Activated T-helper 9 cell treated with anti-CD3 and anti-CD28 coated beads, Interleukin-2, amount 50 U/mL, for 16 hours (primary cell): ENCODE data around the gene NGRN.
A peak's percentile ranks its signal among the peaks of the same experiment; 100 is the strongest.
"Not testable (repeated sequence)": the region's sequence is repeated elsewhere in the genome, so short reads cannot be mapped to it uniquely, and the experiment has no call there.

Experiments used
- DNase-seq: peaks from one replicate; pipeline ENCODE4 v3.0.0-alpha.2; 2020; ENCODE audit warnings: low read depth

Gene NGRN

DNA sequence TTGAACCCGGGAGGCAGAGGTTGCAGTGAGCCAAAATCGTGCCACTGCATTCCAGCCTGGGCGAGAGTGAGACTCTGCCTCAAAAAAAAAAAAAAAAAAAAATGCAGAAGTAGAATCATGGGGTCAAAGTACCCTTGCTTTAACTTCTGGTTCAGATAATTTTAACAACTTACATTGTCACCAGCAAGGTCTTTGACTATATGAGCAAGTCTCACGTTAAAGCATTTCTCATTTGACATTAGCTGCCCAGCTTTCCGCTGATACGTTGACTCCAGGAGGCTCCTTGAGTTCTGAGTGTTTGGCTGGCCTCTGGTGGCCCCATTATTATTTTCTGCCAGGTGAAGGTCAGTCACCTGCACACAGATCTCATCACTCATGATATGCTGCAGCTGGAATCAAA lies 16.2 kb downstream of the NGRN start:
- not testable (repeated sequence) for DNase-seq

DNA sequence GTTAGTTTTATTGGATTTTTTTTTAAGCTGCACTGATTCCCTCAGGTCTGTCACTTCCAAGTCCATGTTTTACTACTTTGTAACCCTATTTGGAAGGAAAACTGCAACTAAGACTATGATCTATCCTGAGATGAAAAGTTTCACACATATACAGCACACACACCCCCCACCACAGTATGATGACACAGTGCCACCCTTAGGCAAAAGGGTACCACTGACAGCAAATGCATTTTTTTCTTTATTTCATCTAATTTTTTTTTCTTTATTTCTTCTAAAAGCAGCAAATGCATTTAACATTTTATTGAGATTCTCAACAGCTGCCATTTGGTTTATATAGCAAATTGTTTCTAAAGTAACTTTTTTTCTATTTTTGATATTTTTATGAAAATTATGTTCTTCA lies 21.2 kb downstream of the NGRN start:
- DNase-seq, result peak; percentile 8

DNA sequence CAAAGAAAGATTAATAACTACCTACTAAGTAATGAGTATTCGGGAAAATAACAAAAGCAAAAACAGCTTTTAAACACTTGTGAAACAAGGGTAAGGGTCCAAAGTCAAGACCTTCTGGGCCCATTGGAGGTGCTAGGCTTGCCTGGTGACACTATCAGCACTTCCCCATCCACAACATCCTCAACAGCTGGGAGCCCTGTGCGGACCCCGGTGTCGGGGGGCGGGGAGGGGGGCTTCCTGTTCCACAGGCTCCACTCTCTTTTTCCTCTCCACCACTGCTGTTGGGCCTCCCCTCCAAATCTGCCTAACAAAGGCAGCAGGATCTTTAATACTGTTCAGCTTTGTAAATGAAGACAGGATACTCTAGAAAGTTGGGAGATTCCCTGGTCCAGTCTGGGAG lies 21.6 kb downstream of the NGRN start:
- DNase-seq, result no peak

DNA sequence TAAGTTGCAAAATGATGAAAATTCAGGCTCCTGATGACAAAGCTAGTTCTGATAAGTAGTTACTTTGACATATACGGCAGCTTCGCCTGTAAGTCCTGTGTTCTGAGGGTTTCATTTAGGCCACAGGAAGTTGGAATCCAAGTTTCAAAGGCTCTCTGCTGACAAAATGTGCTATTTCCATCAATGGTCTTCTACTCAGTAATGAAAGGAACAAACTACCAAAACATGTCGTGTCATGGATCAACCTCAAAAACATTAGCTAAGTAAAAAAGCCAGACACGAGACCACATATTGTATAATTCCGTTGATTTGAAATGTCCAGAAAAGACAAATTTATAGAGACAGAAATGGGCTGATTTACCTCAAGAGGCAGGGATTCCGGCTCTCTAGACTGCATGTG lies 22.5 kb downstream of the NGRN start:
- DNase-seq, result no peak

DNA sequence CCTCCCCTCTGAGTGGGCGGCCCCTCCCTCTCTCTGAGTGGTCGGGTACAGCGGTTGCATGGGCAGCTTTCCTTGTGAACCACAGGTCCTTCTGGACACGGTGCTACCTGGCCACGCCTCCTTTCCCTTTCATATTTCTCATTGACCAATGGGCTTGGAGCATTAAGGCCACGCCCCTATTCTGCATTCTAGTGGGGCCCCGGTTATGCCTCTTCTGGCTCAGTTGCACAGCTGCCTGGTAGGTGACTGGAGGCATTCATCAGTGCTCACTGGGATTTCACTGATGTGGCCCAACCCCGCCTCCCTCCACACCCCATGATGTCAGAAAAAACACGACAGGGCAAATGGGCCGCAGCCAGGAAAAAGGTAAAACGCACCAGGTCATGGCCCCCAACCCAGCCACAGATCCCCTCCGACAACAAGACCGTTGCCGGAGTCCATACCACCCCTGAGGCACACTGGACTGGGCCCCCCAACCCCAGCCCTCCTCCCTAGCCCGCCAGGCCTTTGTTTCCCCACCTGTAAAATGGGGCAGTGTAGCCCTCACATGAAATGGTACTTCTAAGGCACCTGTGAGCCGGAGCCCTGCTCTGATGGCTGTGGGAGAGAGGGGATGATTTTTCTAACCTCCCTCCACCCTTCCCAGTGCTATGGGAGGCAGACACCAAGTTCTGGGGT lies 26.3 kb downstream of the NGRN start:
- no peak for DNase-seq

DNA sequence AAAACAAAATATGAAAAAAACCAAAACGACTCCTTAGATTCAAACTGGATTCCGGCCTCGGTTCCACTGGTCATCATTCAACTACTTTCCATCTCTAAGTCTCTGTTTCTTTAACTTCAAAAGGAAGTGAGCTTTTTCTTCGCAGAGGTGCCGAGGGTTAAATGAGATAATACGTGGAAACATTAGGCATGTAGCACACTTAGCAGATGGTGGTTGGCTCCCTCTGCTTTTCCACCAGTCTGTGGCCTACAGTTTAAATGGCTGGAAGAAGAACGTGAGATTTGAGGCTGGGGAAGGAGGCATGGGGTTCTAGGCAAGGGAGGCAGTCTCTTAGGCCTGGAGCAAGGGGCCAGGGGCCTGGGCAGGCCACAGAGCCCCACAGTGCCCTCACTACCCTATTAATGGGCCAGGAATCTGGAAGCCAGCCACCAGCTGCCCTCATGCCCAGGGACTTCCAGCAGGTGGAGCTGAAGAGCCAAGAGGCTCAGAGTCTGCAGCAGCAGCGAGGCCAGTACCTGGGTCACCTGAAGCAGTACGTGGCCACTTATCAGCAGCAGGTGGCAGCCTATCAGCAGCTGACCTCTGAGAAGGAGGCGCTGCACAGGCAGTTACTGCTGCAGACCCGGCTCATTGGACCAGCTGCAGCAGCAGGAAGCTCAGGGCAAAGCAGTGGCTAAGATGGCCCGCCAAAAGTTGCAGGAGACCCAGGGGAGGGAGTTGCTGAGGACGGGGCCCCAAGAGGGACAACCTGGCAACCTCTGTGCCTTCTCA lies 27.8 kb downstream of the NGRN start:
- peak; percentile 47 for DNase-seq

DNA sequence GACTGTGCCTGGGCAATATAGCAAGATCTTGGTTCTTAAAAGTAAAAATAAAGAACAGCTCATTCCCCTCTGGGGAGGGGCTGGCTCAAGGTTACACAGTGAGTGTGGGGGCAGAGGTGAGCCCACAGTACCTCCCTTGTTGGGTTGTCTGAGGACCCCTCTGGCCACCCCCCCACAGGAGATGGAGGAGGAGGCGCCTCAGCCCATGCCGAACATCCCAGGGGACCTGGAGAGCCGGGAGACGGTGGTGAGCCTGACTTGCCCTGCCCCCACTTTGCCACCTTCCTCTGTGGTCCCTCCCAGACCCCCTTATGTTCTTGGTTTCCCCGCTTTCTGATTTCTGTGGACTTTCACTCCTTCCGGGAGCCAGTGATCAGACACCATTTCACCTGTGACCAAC lies 28.7 kb downstream of the NGRN start:
- no peak for DNase-seq

DNA sequence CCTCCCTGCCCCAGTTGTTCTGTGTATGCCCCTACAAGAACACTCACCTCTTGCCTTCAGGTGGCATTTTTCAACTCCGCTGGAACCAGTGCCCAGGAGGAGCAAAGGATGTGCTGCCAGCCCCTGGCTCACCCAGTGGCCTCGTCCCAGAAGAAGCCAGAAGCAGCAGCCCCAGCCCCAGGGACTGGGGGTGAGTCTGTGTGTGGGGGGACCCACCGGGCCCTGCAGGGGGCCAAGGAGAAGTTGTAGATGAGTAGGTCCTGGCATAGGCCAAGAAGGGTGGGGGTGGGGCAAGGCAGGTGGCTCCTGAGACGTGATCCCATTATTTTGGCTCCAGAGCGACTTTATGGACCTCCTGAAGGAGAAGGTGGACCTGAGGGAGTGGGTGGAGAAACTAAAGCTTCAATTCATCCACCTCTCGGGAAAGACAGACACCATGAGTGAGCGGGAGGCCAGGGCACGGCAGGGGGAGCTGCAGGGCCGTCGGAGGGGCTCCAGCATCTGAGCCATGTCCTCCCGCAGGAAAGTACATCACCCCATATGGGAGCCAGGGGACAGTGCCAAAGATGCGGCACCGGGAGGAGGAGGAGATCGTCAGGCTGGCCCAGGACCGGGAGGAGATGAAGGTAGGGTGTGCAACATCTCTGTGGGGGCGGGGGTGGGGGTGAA lies 29.3 kb downstream of the NGRN start:
- DNase-seq, result no peak

DNA sequence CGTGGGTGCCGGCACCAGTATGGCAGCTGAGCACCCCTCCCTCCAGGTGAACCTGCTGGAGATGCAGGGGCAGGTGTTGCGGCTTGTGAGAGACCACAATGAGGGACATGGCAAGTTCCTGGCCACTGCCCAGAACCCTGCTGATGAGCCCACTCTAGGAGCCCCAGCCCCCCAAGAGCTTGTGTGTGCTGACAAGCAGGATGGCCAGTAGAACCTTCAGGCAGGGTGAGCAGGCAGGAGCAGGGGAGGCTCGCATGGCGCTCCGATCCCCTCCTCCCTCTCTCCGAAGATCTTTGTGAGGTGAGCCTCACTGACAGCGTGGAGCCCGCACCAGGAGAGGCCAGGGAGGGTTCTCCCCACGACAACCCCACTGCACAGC lies 29.8 kb downstream of the NGRN start:
- no peak for DNase-seq

DNA sequence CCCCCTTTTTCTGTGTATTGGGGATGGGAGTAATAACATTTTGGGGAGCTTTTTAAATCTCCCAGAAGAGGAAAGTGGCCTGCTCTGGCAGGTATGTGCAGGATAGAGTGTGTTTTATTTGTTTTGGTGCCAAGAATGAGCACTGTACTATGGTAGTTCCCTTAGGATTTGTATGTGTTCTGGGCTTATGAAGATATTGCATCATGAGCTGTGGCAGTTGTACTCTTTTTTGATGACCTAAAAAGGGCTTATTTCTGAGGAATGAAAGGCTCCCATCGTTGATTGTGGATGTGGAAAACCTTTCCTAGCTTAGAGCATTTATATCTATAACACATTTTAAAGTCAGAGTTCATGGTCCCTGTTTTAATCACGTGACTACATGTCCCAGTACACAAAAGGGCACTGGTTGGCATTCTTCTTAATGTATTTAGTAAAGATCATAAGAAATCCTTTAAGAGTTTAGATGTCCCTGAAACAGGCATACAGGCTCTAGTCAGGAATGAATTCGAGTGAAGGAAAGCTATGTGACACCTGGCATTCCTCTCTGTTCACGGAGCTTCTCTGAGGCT lies 30.9 kb downstream of the NGRN start:
- DNase-seq, result not testable (repeated sequence)

DNA sequence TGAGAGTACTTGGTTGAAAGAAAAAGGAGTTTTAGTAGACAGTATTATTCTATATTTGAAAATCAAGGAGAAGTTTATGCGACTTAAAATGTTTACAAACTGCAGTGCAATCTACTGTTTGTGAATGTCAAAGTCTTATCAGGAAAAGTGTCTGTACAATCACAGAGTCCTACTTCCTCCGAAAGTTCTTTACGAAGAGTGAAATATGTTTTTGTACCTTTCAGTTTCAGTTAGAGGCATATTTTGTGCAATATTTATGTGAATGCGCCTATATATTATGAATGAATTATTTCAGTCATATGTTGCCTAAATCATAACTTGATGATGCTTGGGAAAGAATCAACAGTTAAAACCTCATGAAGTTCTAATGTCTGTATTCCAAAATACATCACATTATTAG lies 31.5 kb downstream of the NGRN start:
- DNase-seq, result no peak

DNA sequence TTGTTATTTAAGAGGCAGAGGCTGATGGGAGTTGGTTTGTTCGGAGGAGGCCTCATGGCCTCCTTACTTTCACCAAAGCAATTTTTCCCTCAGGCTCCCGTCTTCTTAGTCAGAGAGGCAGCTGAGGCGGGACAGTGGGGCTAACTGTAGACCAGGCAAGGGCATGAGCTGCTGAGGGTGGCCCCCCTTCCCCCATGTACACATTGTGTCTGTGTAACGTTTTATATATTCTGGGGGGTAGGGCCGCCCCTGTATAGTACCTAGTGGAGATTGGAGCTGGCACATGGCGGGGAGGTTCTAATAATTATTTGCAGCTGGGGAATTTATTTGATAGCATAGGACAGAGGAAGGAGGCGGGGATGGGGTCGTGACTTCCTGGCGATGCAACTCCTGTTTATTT lies 35.1 kb downstream of the NGRN start:
- no peak for DNase-seq

DNA sequence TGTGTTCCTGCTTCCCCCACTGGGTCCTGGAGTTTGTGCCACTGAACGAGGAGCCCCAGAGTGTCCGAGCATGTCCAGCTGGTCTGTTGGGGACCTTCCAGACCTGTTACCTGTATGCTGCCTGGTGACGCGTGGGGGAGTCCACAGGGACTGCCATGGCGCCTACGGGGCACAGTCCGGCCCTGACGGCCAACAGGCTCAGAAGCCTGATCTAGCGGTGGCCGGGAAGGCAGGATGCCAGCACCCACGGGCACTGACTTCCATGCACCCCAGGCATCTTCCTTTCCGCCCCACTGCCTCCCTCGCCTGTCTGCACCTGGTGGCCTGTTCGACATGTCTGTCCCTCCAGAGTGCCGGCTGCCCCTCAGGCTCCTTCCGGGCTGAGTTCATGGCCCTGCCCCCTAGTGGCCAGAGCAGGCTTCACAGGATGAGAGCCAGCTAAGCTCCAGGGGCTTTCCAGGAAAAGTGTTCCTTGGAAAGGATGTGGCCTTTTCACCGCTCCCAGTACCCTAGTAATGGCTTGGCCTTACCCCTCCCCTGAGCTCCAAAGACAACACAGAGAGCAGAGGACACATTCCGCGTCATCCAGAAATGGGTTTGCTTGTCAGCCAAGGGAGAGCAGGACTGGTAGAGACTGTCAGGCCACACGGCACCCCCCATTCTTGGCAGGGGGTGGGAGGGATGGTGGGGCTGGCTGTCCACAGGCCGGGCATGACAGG lies 35.7 kb downstream of the NGRN start:
- peak; percentile 41 for DNase-seq

DNA sequence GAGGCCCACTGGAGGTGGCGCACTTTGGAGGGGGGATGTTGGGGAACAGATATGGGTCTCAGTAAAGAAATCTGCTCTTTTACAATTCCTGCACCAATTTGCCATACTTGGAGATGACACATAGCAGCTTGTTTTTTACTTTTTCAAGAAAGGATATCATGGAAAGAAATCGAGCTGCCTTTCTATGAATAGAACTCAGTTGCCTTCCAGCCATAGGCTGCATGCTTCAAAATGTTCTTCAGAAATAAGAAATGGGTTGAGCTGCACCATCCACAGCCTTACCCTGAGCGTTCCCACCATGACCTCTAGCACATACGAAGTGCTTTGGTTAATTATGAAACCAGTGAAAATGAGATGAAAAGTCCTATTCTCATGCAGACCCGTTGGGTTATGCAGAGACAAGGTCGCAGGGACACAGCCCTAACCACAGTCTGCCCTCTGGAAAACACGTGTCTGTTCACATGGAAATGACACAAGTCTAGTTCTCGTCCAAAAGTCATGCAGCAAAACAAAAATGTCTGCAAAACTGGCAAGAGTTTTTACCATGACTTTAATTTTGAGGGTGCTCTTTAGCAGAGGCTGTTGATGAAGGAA lies 36.3 kb downstream of the NGRN start:
- DNase-seq, result no peak

DNA sequence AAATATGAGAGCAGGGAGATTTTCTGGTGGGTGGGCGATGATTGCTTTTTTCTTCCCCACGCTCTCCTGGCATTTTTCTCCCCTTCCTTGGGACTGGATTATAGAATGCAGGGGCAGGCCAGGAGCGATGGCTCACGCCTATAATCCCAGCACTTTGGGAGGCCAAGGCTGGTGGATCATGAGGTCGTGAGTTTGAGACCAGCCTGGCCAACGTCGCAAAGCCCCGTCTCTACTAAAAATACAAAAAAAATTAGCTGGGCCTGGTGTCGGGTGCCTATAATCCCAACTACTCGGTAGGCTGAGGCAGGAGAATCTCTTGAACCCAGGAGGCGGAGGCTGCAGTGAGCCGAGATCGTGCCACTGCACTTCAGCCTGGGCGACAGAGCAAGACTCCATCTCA lies 39.9 kb downstream of the NGRN start:
- not testable (repeated sequence) for DNase-seq

DNA sequence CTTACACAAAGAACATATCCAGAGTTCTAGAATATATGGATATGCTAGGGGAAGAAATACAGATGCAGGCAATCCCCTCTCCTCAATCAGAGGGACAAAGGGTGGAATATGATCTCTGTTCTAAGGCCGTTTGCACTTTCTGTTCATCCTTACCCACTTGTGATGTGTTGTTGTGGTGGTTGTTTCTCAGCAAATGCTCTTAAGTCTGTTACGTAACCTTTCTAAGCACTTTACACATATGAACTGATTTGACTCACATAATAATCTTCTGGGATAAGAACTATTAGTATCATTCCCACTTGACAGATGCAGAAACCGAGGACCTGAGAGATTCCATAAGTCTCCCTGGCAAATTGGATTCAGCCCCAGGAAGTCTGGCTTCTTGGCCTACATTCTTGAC lies 40.5 kb downstream of the NGRN start:
- DNase-seq, result no peak

DNA sequence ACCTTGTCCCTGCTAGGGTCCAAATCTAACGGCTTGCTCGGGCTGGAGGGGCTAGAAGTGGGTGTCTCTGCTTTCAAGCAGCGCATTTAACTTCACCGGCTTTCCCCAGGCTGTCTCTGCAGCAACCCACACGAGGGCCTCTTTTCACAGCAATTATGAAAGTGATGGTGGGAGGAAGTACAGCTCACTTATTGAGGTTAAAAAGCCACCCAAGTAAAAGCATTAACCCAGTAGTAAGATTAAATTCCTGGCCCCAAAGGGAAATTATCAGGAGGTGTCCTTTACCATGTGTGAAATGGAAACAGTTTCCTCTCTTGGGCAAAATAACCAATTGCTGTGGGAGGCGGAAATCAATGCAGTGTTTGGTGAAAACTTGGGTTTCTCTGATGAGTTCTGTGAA lies 41.1 kb downstream of the NGRN start:
- peak; percentile 6 for DNase-seq

DNA sequence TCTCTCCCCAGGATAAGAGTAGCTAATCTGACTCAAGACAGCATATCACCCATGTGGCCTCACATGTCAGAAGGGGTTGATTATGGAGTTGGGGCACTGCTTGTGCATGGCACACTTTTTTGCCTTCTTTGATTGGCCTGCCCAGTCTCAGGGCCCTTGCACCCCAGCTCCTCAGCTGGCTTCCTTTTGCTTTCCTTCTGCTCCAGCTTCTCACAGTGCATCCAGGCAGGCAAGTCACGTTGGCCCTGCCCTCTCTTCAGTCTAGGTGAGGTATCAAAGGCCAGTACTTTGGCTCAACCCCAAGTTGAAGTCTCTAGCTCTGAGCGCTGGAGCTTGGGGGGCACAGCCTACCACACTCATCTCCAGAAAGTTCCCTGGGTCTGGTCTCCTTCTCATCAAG lies 42.2 kb downstream of the NGRN start:
- DNase-seq, result no peak

DNA sequence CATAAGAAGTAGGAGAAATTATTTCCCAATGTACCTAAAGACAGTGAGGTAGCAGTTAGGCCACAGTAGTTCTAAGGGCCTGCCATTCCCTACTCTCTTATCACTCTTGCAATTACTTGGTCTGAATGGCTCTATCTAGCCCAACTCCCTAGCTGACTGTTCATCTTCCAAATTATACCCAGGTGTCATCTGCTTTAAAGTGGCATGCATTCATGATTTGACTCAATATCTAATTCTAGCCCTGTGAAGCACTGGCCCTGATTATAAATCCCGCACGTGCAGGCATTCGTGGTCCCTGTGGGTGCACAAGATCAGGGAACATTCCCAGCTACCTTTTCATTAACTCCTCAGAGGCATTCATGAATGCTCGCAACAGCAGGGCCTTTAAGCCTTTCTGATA lies 43.5 kb downstream of the NGRN start:
- DNase-seq, result no peak

DNA sequence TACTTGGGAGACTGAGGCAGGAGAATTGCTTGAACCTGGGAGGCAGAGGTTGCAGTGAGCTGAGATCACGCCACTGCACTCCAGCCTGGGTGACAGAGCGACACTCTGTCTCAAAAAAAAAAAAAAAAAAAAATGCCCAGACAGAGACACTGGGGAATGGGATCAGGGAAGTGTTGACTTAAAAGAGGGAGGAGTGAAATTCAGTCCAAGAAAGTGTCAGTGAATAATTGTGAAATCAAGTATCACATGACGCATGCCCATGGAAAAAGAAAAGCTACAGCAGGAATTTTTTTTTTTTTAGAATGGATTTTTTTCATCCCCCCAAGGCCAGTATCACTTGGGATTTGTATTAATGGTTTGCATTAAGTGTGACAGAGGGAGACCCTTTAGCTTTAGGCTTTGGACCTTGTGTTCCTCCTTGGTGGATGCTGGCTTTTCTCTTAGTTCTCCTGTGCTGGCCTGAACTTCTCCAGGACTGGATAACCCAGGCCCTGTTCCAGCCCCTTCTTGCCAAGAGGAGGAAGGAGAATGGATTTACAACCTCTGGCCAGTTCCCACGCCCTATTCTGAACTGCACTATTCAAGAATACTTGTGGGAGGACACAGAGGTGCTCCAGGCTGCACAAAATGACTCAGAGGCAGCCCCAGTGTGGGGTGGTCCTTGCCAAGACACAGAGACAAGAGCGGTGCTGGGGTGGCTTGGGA lies 50.0 kb downstream of the NGRN start:
- DNase-seq, result no peak

DNA sequence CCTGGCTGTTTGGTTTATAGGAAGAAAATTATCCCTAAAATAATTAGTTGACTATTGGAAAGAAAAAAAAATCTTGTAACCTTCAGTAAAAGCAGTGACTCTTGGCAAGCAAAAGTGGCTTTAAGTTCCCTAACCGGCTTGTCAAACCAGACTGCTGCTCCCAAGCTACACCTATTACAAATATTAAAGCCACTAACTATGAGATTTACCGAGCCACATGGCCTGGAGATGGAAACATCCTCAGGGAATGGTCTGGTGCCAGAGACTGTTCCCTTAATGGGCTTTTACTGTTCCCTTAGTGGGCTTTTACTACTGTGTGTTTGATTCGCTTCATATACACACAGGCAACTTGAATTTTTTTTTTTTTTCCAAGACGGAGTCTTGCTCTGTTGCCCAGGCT lies 50.7 kb downstream of the NGRN start:
- no peak for DNase-seq
